ENCODE results near the gene C17orf50.

GRCh38 chr17:35812456-35812855 lies 51.8 kb downstream of the C17orf50 start:
- TF ChIP-seq CTCF (IDR thresholded peaks at IDR 0.05) (no peak), POLR2A (IDR thresholded peaks at IDR 0.05) (no peak)
